ENCODE results near the gene KCNQ1OT1.

DNA sequence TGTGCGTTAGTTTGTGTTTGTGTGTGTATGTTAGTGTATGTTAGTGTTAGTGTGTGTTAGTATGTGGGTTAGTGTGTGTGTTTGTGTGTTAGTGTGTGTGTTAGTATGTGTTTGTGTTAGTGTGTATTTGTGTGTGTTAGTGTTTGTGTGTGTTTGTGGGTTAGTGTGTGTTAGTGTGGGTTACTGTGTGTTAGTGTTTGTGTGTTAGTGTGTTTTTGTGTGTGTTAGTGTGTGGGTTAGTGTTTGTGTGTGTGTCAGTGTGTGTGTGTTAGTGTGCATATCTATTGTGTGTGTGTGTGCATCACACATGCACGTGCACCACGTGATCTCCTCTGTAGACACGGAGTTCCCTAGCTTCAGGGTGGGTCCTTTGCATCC lies 115.4 kb downstream of the KCNQ1OT1 start:
- TF ChIP-seq, protein P1, sequence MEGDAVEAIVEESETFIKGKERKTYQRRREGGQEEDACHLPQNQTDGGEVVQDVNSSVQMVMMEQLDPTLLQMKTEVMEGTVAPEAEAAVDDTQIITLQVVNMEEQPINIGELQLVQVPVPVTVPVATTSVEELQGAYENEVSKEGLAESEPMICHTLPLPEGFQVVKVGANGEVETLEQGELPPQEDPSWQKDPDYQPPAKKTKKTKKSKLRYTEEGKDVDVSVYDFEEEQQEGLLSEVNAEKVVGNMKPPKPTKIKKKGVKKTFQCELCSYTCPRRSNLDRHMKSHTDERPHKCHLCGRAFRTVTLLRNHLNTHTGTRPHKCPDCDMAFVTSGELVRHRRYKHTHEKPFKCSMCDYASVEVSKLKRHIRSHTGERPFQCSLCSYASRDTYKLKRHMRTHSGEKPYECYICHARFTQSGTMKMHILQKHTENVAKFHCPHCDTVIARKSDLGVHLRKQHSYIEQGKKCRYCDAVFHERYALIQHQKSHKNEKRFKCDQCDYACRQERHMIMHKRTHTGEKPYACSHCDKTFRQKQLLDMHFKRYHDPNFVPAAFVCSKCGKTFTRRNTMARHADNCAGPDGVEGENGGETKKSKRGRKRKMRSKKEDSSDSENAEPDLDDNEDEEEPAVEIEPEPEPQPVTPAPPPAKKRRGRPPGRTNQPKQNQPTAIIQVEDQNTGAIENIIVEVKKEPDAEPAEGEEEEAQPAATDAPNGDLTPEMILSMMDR (IDR thresholded peaks at IDR 0.05 in 8 of 11, conservative IDR thresholded peaks at IDR 0.05 in 3 of 11), result no peak
- TF ChIP-seq POLR2A (IDR thresholded peaks at IDR 0.05), result no peak
